BLaER1 (cell line): Measurements from ENCODE around the gene DTWD2.
"Not testable (repeated sequence)": the region's sequence is repeated elsewhere in the genome, so short reads cannot be mapped to it uniquely, and the experiment has no call there.

Experiments used
- H3K27ac ChIP-seq: shearing (Covaris generic); formaldehyde crosslinking; 2 replicates; pipeline ENCODE4 v1.8.1; 2022
- H3K27me3 ChIP-seq: shearing (Covaris generic); formaldehyde crosslinking; 2 replicates; pipeline ENCODE4 v1.8.1; 2022
- H3K36me3 ChIP-seq: shearing (Covaris generic); formaldehyde crosslinking; 2 replicates; pipeline ENCODE4 v1.8.1; 2022
- H3K4me1 ChIP-seq: shearing (Covaris generic); formaldehyde crosslinking; 2 replicates; pipeline ENCODE4 v1.8.1; 2022
- H3K4me2 ChIP-seq: shearing (Covaris generic); formaldehyde crosslinking; 2 replicates; pipeline ENCODE4 v1.8.1; 2022
- H3K4me3 ChIP-seq: shearing (Covaris generic); formaldehyde crosslinking; 2 replicates; pipeline ENCODE4 v1.8.1; 2022
- H3K9ac ChIP-seq: shearing (Covaris generic); formaldehyde crosslinking; 2 replicates; pipeline ENCODE4 v1.8.1; 2022
- H3K9me3 ChIP-seq: shearing (Covaris generic); formaldehyde crosslinking; 2 replicates; pipeline ENCODE4 v1.8.1; 2022
- H4K20me1 ChIP-seq: shearing (Covaris generic); formaldehyde crosslinking; 2 replicates; pipeline ENCODE4 v1.8.1; 2022
- Cebpa-rat ChIP-seq: shearing (Covaris generic); IDR thresholded peaks from 2 replicates; pipeline ENCODE4 v1.8.1; 2022

The DTWD2 gene

GRCh38 chr5:118873417-118873816, 114.9 kb downstream of the DTWD2 start:
- Histone ChIP-seq H3K9ac (no peak overlapping the region), H3K27ac (no peak overlapping the region), H3K4me2 (no peak overlapping the region), H4K20me1 (no peaks in the 10 kb centered on the region), H3K4me3 (no peak overlapping the region), H3K9me3 (peaks cover 36% of the 10 kb centered on the region), H3K4me1 (no peaks in the 10 kb centered on the region), H3K27me3 (no peaks in the 10 kb centered on the region), H3K36me3 (no peaks in the 10 kb centered on the region)
- TF ChIP-seq Cebpa-rat: no peak

GRCh38 chr5:118863345-118863744, 125.0 kb downstream of the DTWD2 start:
- Histone ChIP-seq H3K4me2 (no peak overlapping the region), H3K4me1 (no peaks in the 10 kb centered on the region), H3K9me3 (no peaks in the 10 kb centered on the region), H3K27ac (no peak overlapping the region), H4K20me1 (no peaks in the 10 kb centered on the region), H3K36me3 (no peaks in the 10 kb centered on the region), H3K27me3 (no peaks in the 10 kb centered on the region), H3K4me3 (no peak overlapping the region), H3K9ac (no peak overlapping the region)
- TF ChIP-seq Cebpa-rat: no peak

GRCh38 chr5:118862596-118862995, 125.8 kb downstream of the DTWD2 start:
- no peak overlapping the region for H3K27ac ChIP-seq
- no peaks in the 10 kb centered on the region for H3K27me3 ChIP-seq
- no peak overlapping the region for H3K4me3 ChIP-seq
- TF ChIP-seq Cebpa-rat: no peak
- H3K4me1 ChIP-seq: no peaks in the 10 kb centered on the region
- no peak overlapping the region for H3K9ac ChIP-seq
- no peak overlapping the region for H3K4me2 ChIP-seq
- H4K20me1 ChIP-seq: no peaks in the 10 kb centered on the region
- no peaks in the 10 kb centered on the region for H3K36me3 ChIP-seq
- no peaks in the 10 kb centered on the region for H3K9me3 ChIP-seq

- Histone ChIP-seq H4K20me1 (no peaks in the 10 kb centered on the region), H3K9ac (no peak overlapping the region), H3K27ac (no peak overlapping the region), H3K27me3 (no peaks in the 10 kb centered on the region), H3K36me3 (no peaks in the 10 kb centered on the region), H3K4me3 (no peak overlapping the region), H3K4me2 (no peak overlapping the region), H3K9me3 (no peaks in the 10 kb centered on the region), H3K4me1 (no peaks in the 10 kb centered on the region)
- TF ChIP-seq Cebpa-rat: no peak
Observed at GRCh38 chr5:118857700-118858099, 130.6 kb downstream of the DTWD2 start.

GRCh38 chr5:118854819-118855218, 133.5 kb downstream of the DTWD2 start:
- H3K36me3 ChIP-seq: no peaks in the 10 kb centered on the region
- no peak overlapping the region for H3K4me3 ChIP-seq
- no peaks in the 10 kb centered on the region for H4K20me1 ChIP-seq
- H3K27me3 ChIP-seq: no peaks in the 10 kb centered on the region
- no peak overlapping the region for H3K4me2 ChIP-seq
- no peak overlapping the region for H3K9ac ChIP-seq
- H3K9me3 ChIP-seq: peaks cover 23% of the 10 kb centered on the region
- TF ChIP-seq Cebpa-rat: no peak
- H3K4me1 ChIP-seq: no peaks in the 10 kb centered on the region
- H3K27ac ChIP-seq: no peak overlapping the region

- H3K36me3 ChIP-seq, H3K27me3 ChIP-seq, H3K4me1 ChIP-seq, H3K27ac ChIP-seq, H3K4me2 ChIP-seq, H3K9ac ChIP-seq, H4K20me1 ChIP-seq, H3K4me3 ChIP-seq: not testable (repeated sequence)
- peaks cover 28% of the 10 kb centered on the region for H3K9me3 ChIP-seq
Observed at GRCh38 chr5:118851785-118852184, 136.6 kb downstream of the DTWD2 start.

GRCh38 chr5:118849507-118849906, 138.8 kb downstream of the DTWD2 start:
- not testable (repeated sequence) for H3K4me3 ChIP-seq, H3K9ac ChIP-seq, H4K20me1 ChIP-seq, H3K4me2 ChIP-seq, H3K27ac ChIP-seq, H3K4me1 ChIP-seq, H3K27me3 ChIP-seq, H3K36me3 ChIP-seq
- peaks cover 28% of the 10 kb centered on the region for H3K9me3 ChIP-seq

- H4K20me1 ChIP-seq: no peaks in the 10 kb centered on the region
Observed at GRCh38 chr5:118844351-118844750, 144.0 kb downstream of the DTWD2 start.

GRCh38 chr5:118834710-118835109, 153.6 kb downstream of the DTWD2 start:
- Histone ChIP-seq H3K9ac (no peak overlapping the region), H3K27ac (no peak overlapping the region), H3K36me3 (no peaks in the 10 kb centered on the region), H3K4me3 (no peak overlapping the region), H3K9me3 (no peaks in the 10 kb centered on the region), H3K4me2 (no peak overlapping the region), H3K27me3 (no peaks in the 10 kb centered on the region), H4K20me1 (no peaks in the 10 kb centered on the region), H3K4me1 (no peaks in the 10 kb centered on the region)
- no peak for TF ChIP-seq Cebpa-rat

More at GRCh38 chr5:118844351-118844750, 144.0 kb downstream of the DTWD2 start:
- H3K27me3 ChIP-seq: no peaks in the 10 kb centered on the region
- H3K4me1 ChIP-seq: no peaks in the 10 kb centered on the region
- no peak overlapping the region for H3K4me3 ChIP-seq
- H3K36me3 ChIP-seq: no peaks in the 10 kb centered on the region
- H3K27ac ChIP-seq: no peak overlapping the region
- TF ChIP-seq Cebpa-rat: no peak
- no peak overlapping the region for H3K4me2 ChIP-seq
- no peak overlapping the region for H3K9ac ChIP-seq
- H3K9me3 ChIP-seq: 0 out of 2 replicates have a peak, but pooled peaks cover under 1% of the 10 kb centered on the region

GRCh38 chr5:118832974-118833373, 155.4 kb downstream of the DTWD2 start:
- Histone ChIP-seq H3K27me3 (no peaks in the 10 kb centered on the region), H3K4me3 (no peak overlapping the region), H3K36me3 (no peaks in the 10 kb centered on the region), H3K4me1 (no peaks in the 10 kb centered on the region), H3K27ac (no peak overlapping the region), H3K4me2 (no peak overlapping the region), H4K20me1 (no peaks in the 10 kb centered on the region), H3K9ac (no peak overlapping the region), H3K9me3 (no peaks in the 10 kb centered on the region)
- no peak for TF ChIP-seq Cebpa-rat

GRCh38 chr5:118825226-118825625, 163.1 kb downstream of the DTWD2 start:
- Histone ChIP-seq H3K9me3 (no peaks in the 10 kb centered on the region), H3K4me3 (no peak overlapping the region), H3K4me2 (peak overlapping the region; percentile 58), H4K20me1 (no peaks in the 10 kb centered on the region), H3K9ac (no peak overlapping the region), H3K4me1 (peaks cover 11% of the 10 kb centered on the region), H3K36me3 (no peaks in the 10 kb centered on the region), H3K27ac (no peak overlapping the region), H3K27me3 (no peaks in the 10 kb centered on the region)
- TF ChIP-seq Cebpa-rat: no peak
